Tibial artery (tissue), 4 donors: ENCODE data around the gene P2RY2.

Source experiments
- DNase-seq, 2 donors: peaks; one replicate each; pipeline ENCODE4 v3.0.0-alpha.2; 2019
- H3K27ac ChIP-seq, 2 donors: fragments of 200-600 bp; sonication (generic) in 1 of 2; 1 replicate in 1 of 2; 2 replicates in 1 of 2; pipeline ENCODE4 v1.5.1; 2018 to 2019; ENCODE audit warnings: mild to moderate bottlenecking in 1 of 2
- H3K27me3 ChIP-seq, 2 donors: fragments of 200-600 bp; sonication (generic) in 1 of 2; one replicate each; pipeline versions ENCODE4 v1.5.1 to v1.6.0; 2016 to 2019
- H3K36me3 ChIP-seq, 3 donors: fragments of 200-600 bp; sonication (generic) in 2 of 3; one replicate each; pipeline ENCODE4 v1.5.1; 2016 to 2019; ENCODE audit warnings: mild to moderate bottlenecking in 2 of 3
- H3K4me1 ChIP-seq, 4 donors: fragments of 200-600 bp; sonication (generic) in 2 of 4; 1 replicate in 3 of 4; 2 replicates in 1 of 4; pipeline ENCODE4 v1.5.1; 2016 to 2019
- H3K4me3 ChIP-seq, 2 donors: fragments of 200-600 bp; sonication (generic) in 1 of 2; 1 replicate in 1 of 2; 2 replicates in 1 of 2; pipeline ENCODE4 v1.5.1; 2018 to 2019; ENCODE audit warnings: mild to moderate bottlenecking in 2 of 2
- H3K9me3 ChIP-seq, 3 donors: fragments of 200-600 bp; sonication (generic) in 1 of 3; one replicate each; pipeline ENCODE4 v1.5.1; 2016 to 2019
- CTCF ChIP-seq, 2 experiments: fragments of 200-600 bp in 1 of 2; fragments of 450-650 bp in 1 of 2; IDR thresholded peaks; one replicate each; pipeline ENCODE4 v1.5.1; 2017 to 2019; ENCODE audit warnings: antibody characterized with exemption in 2 of 2, mild to moderate bottlenecking in 1 of 2, moderate library complexity in 1 of 2
- intact Hi-C: fragments of 100-400 bp; cut with DNase I; formaldehyde crosslinking; loops from one replicate; pipeline ENCODE4 v1.15.0; 2023; ENCODE audit warnings: low total_unique reads

Gene P2RY2

GRCh38 chr11:73173755-73174494 is 44.2 kb upstream of the P2RY2 start:
- H3K27ac ChIP-seq, result peak overlapping the region; percentile 72 to 82

GRCh38 chr11:73174495-73174791 is 43.6 kb upstream of the P2RY2 start:
- Histone ChIP-seq H3K9me3 (no peaks in the 10 kb centered on the region), H3K27me3 (no peaks in the 10 kb centered on the region), H3K36me3 (no peaks in the 10 kb centered on the region), H3K4me3 (no peak overlapping the region), H3K4me1 (peaks cover 0 to 63% (median 44%) of the 10 kb centered on the region in 4 donors), H3K27ac (peak overlapping the region; percentile 72 to 82)
- no peak for DNase-seq
- intact Hi-C loops, result no loop called here
- TF ChIP-seq CTCF (IDR thresholded peaks at IDR 0.05), result no peak

More at GRCh38 chr11:73173755-73174494, 44.2 kb upstream of the P2RY2 start:
- no peaks in the 10 kb centered on the region for H3K36me3 ChIP-seq
- H3K9me3 ChIP-seq, result no peaks in the 10 kb centered on the region
- H3K4me3 ChIP-seq, result no peak overlapping the region
- intact Hi-C loops, result no loop called here
- peaks cover 0 to 68% (median 46%) of the 10 kb centered on the region in 4 donors for H3K4me1 ChIP-seq
- TF ChIP-seq CTCF (IDR thresholded peaks at IDR 0.05), result peak in 1 of 2 experiments; percentile 12
- peak; percentile 65 to 94 for DNase-seq
- H3K27me3 ChIP-seq, result no peaks in the 10 kb centered on the region

GRCh38 chr11:73175551-73176144 is 42.4 kb upstream of the P2RY2 start:
- Histone ChIP-seq H3K27ac (peak overlapping the region; percentile 72 to 82), H3K4me3 (no peak overlapping the region), H3K9me3 (no peaks in the 10 kb centered on the region), H3K27me3 (no peaks in the 10 kb centered on the region), H3K4me1 (peaks cover 0 to 61% (median 42%) of the 10 kb centered on the region in 4 donors), H3K36me3 (no peaks in the 10 kb centered on the region)
- no peak for DNase-seq
- intact Hi-C loops, result loop anchor here (5.0 kb wide), 1 partner anchor 448 kb away; no protein-coding TSS in a partner anchor
- TF ChIP-seq CTCF (IDR thresholded peaks at IDR 0.05), result no peak

- H3K36me3 ChIP-seq, result no peaks in the 10 kb centered on the region
- H3K27me3 ChIP-seq, result no peaks in the 10 kb centered on the region
- no peak for DNase-seq
- H3K9me3 ChIP-seq, result no peaks in the 10 kb centered on the region
- intact Hi-C loops, result loop anchor here (5.0 kb wide), 1 partner anchor 449 kb away; no protein-coding TSS in a partner anchor
- H3K4me1 ChIP-seq, result peaks cover 0 to 61% (median 42%) of the 10 kb centered on the region in 4 donors
- no peak for TF ChIP-seq CTCF (IDR thresholded peaks at IDR 0.05)
- H3K4me3 ChIP-seq, result no peak overlapping the region
- H3K27ac ChIP-seq, result peak overlapping the region; percentile 72 to 82
Measured at GRCh38 chr11:73176145-73176873, 41.8 kb upstream of the P2RY2 start.

GRCh38 chr11:73176874-73177155 is 41.3 kb upstream of the P2RY2 start:
- Histone ChIP-seq H3K27ac (peak overlapping the region; percentile 64 to 82), H3K9me3 (no peaks in the 10 kb centered on the region), H3K4me3 (no peak overlapping the region), H3K4me1 (peaks cover 0 to 61% (median 42%) of the 10 kb centered on the region in 4 donors), H3K27me3 (no peaks in the 10 kb centered on the region), H3K36me3 (no peaks in the 10 kb centered on the region)
- intact Hi-C loops, result loop anchor here (5.0 kb wide), 1 partner anchor 450 kb away; no protein-coding TSS in a partner anchor
- no peak for TF ChIP-seq CTCF (IDR thresholded peaks at IDR 0.05)
- peak in 1 of 2 donors; percentile 60 for DNase-seq
